ENCODE measurements around the gene FILIP1L.

Gene FILIP1L

GRCh38 chr3:99919694-99920093 lies 194.6 kb downstream of the FILIP1L start:
- H3K4me3 ChIP-seq (ENCODE audit: insufficient read depth, low read length, poor library complexity, severe bottlenecking), result no peak overlapping the region
- no peaks in the 10 kb centered on the region for H3K79me2 ChIP-seq (ENCODE audit: insufficient read depth, low read length)
- no peaks in the 10 kb centered on the region for H3K27me3 ChIP-seq (ENCODE audit: low read length)
- no peak overlapping the region for H3K27ac ChIP-seq (ENCODE audit: low read depth, low read length)
- no peak overlapping the region for H2AFZ ChIP-seq (ENCODE audit: low read depth, low read length, severe bottlenecking)
- no peak overlapping the region for H3K4me2 ChIP-seq (ENCODE audit: low read depth, low read length, poor library complexity, severe bottlenecking)
- no peaks in the 10 kb centered on the region for H3K36me3 ChIP-seq (ENCODE audit: low read length)
- no peaks in the 10 kb centered on the region for H4K20me1 ChIP-seq (ENCODE audit: low read depth, low read length)
- no peaks in the 10 kb centered on the region for H3F3A ChIP-seq (ENCODE audit: insufficient read depth)
- H3K9me3 ChIP-seq (ENCODE audit: insufficient read depth, low read length), result no peaks in the 10 kb centered on the region
- no peaks in the 10 kb centered on the region for H3K9me2 ChIP-seq (replicated peaks; ENCODE audit: insufficient read depth, low read length)
- no peak for TF ChIP-seq CTCF (IDR thresholded peaks at IDR 0.05; ENCODE audit: insufficient read depth, low read length, poor library complexity, severe bottlenecking)
- TF ChIP-seq EZH2phosphoT487 (conservative IDR thresholded peaks at IDR 0.05; ENCODE audit: low read length), result no peak
- no peak overlapping the region for H3K9ac ChIP-seq (ENCODE audit: low read length)

- Histone ChIP-seq H3K36me3 (ENCODE audit: low read length) (no peaks in the 10 kb centered on the region), H3K27me3 (ENCODE audit: low read length) (no peaks in the 10 kb centered on the region), H3K27ac (ENCODE audit: low read depth, low read length) (no peak overlapping the region), H2AFZ (ENCODE audit: low read depth, low read length, severe bottlenecking) (no peak overlapping the region), H3K9ac (ENCODE audit: low read length) (no peak overlapping the region), H3F3A (ENCODE audit: insufficient read depth) (no peaks in the 10 kb centered on the region), H3K9me3 (ENCODE audit: insufficient read depth, low read length) (no peaks in the 10 kb centered on the region), H3K79me2 (ENCODE audit: insufficient read depth, low read length) (no peaks in the 10 kb centered on the region), H3K4me3 (ENCODE audit: insufficient read depth, low read length, poor library complexity, severe bottlenecking) (no peak overlapping the region), H3K4me2 (ENCODE audit: low read depth, low read length, poor library complexity, severe bottlenecking) (no peak overlapping the region), H3K9me2 (replicated peaks; ENCODE audit: insufficient read depth, low read length) (no peaks in the 10 kb centered on the region), H4K20me1 (ENCODE audit: low read depth, low read length) (no peaks in the 10 kb centered on the region)
- TF ChIP-seq CTCF (IDR thresholded peaks at IDR 0.05; ENCODE audit: insufficient read depth, low read length, poor library complexity, severe bottlenecking), result no peak
- TF ChIP-seq EZH2phosphoT487 (conservative IDR thresholded peaks at IDR 0.05; ENCODE audit: low read length), result no peak
These were observed 195.6 kb downstream of the FILIP1L start for GRCh38 chr3:99918715-99919114.

GRCh38 chr3:99915906-99916432 lies 198.3 kb downstream of the FILIP1L start:
- Histone ChIP-seq H3K4me2 (ENCODE audit: low read depth, low read length, poor library complexity, severe bottlenecking) (no peak overlapping the region), H3K4me3 (ENCODE audit: insufficient read depth, low read length, poor library complexity, severe bottlenecking) (no peak overlapping the region), H3K9ac (ENCODE audit: low read length) (no peak overlapping the region), H2AFZ (ENCODE audit: low read depth, low read length, severe bottlenecking) (no peak overlapping the region), H3K79me2 (ENCODE audit: insufficient read depth, low read length) (no peaks in the 10 kb centered on the region), H3F3A (ENCODE audit: insufficient read depth) (no peaks in the 10 kb centered on the region), H3K9me3 (ENCODE audit: insufficient read depth, low read length) (no peaks in the 10 kb centered on the region), H3K9me2 (replicated peaks; ENCODE audit: insufficient read depth, low read length) (no peaks in the 10 kb centered on the region), H3K27me3 (ENCODE audit: low read length) (no peaks in the 10 kb centered on the region), H3K36me3 (ENCODE audit: low read length) (no peaks in the 10 kb centered on the region), H3K27ac (ENCODE audit: low read depth, low read length) (no peak overlapping the region), H4K20me1 (ENCODE audit: low read depth, low read length) (0 out of 2 replicates have a peak, but pooled peaks cover 5% of the 10 kb centered on the region)
- TF ChIP-seq EZH2phosphoT487 (conservative IDR thresholded peaks at IDR 0.05; ENCODE audit: low read length) (no peak), CTCF (IDR thresholded peaks at IDR 0.05; ENCODE audit: insufficient read depth, low read length, poor library complexity, severe bottlenecking) (no peak)
